Measurements from ENCODE around the gene SLC4A8.

DNA sequence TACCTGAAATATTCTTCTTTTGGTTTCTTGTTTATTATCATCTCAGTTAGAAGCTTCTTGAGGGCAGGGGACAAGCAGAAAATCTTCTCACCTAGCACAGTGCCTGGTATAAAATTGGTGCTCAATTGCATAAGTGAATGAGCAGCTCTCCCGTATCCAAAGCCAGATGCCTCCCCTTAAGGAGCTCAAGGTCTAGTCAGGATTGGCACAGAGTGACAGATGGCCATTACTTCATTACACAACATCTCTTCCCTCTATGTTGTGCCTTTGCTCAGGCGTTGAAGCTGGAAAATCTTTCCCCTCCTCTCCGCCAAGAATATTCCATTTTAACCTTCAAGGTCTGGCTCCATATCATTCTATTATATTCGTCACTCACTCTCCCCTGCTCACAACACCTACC, 3.6 kb downstream of the SLC4A8 start:
- TF ChIP-seq, protein P1, sequence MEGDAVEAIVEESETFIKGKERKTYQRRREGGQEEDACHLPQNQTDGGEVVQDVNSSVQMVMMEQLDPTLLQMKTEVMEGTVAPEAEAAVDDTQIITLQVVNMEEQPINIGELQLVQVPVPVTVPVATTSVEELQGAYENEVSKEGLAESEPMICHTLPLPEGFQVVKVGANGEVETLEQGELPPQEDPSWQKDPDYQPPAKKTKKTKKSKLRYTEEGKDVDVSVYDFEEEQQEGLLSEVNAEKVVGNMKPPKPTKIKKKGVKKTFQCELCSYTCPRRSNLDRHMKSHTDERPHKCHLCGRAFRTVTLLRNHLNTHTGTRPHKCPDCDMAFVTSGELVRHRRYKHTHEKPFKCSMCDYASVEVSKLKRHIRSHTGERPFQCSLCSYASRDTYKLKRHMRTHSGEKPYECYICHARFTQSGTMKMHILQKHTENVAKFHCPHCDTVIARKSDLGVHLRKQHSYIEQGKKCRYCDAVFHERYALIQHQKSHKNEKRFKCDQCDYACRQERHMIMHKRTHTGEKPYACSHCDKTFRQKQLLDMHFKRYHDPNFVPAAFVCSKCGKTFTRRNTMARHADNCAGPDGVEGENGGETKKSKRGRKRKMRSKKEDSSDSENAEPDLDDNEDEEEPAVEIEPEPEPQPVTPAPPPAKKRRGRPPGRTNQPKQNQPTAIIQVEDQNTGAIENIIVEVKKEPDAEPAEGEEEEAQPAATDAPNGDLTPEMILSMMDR (optimal IDR thresholded peaks at IDR 0.05 in 1 of 3, IDR thresholded peaks at IDR 0.05 in 1 of 3, conservative IDR thresholded peaks at IDR 0.05 in 1 of 3; ENCODE audit: extremely low read depth in 1 of 3, insufficient read depth in 2 of 3, low read length in 3 of 3), result no peak
- TF ChIP-seq EZH2 (IDR thresholded peaks at IDR 0.05; ENCODE audit: low read length), result no peak
